Stimulated activated CD4-positive, alpha-beta T cell treated with anti-CD3 and anti-CD28 coated beads, Interleukin-15, amount 100 ng/mL, for 1 hour (primary cell): ENCODE measurements around the gene TEX26.

Experiments
- DNase-seq, 2 donors: peaks; one replicate each; pipeline ENCODE4 v3.0.0-alpha.2; 2020; ENCODE audit warnings: low read depth in 1 of 2, low spot score in 1 of 2

The TEX26 gene

GRCh38 chr13:31011901-31012654 is 79.6 kb downstream of the TEX26 start:
- no peak for DNase-seq

DNA sequence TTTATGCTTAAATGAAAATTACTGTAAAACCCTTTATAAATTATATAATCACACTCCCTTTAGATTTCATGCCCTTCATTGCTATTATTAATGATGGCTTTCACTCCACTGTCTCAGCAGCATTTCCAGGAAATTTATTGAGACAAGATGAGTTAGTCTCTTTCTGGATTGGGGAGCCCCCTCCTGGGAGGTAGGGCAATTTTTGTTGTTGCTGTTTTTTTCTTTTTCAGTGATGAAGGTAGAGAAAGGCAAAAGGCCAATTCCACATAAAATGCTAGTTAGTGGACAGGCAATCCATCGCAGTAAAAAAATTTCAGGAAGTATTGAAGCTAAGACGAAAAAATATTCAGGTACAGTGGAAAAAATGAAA is 80.2 kb downstream of the TEX26 start:
- no peak for DNase-seq

- DNase-seq, result no peak
Measured at GRCh38 chr13:31014456-31014855, 82.0 kb downstream of the TEX26 start.

DNA sequence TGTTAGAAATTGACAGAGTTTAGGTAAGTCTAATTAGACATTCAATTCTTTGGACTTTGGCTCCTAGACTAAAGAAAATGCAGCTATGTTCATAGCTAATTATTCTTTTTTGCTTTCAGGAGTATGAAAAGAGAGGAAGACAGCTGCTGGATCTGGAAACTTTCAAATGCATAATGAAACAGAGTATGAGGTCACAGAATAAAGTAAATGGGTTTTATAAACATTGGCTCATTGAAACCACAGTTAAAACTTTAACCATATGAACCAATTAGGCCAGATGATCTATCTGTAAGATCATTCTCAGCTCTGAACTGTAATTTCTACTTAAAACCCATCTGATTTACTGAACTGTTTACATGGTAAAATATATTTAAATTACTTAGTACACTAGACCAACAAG is 82.7 kb downstream of the TEX26 start:
- no peak for DNase-seq

- no peak for DNase-seq
Measured at GRCh38 chr13:31016342-31017325, 84.2 kb downstream of the TEX26 start.

DNA sequence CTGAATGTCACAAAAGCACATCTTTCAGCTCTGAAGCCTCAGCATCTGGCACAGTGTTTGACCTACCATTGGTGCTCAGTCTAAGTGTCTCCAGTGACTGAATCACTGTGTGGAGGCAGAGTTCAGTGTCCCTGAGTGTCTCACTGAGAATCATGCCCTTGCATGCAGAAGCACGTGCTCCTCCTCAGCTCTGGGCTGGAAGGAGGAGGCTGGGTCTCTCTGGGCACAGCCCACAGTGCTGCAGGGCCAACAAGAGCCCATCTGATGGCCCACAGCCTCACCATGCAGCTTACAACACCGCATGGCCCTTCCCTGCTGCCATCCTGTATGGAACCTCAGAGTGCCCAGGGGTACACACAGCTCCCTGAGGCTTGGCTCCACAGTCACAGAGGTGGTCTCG is 86.1 kb downstream of the TEX26 start:
- DNase-seq, result no peak

DNA sequence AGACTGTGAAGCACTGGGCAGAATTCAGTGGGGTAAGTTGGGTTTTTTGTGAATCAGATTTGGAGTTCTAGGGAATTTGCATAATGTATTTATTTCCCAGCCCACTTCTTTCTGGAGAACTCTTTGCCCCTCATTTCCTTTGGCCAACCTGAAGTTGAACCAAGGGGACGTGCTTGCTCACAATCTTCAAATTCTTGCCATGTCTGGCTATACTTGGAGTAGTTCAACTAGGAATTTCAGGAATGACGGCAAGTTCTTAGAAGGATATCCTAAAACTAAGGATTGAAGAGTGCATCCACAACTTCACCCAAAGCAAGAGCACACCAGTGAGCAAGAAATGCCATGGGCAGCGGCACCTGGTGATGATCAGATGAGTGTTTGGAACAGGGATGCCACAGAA is 88.5 kb downstream of the TEX26 start:
- no peak for DNase-seq

GRCh38 chr13:31022288-31022895 is 89.9 kb downstream of the TEX26 start:
- DNase-seq, result no peak

- no peak for DNase-seq
Measured at GRCh38 chr13:31022928-31023530, 90.6 kb downstream of the TEX26 start.
